Measurements from ENCODE around the gene MBP.

- TF ChIP-seq CTBP1 (IDR thresholded peaks at IDR 0.05; ENCODE audit: borderline replicate concordance) (no peak), ELF4 (IDR thresholded peaks at IDR 0.05) (no peak), SUZ12 (IDR thresholded peaks at IDR 0.05) (no peak), FOXM1 (IDR thresholded peaks at IDR 0.05; ENCODE audit: borderline replicate concordance) (no peak), LEF1 (IDR thresholded peaks at IDR 0.05; ENCODE audit: borderline replicate concordance) (no peak), SP1 (IDR thresholded peaks at IDR 0.05) (no peak), PKNOX1 (IDR thresholded peaks at IDR 0.05) (no peak), NFRKB (IDR thresholded peaks at IDR 0.05) (no peak), ARNT (IDR thresholded peaks at IDR 0.05) (no peak), FOXK2 (IDR thresholded peaks at IDR 0.05) (no peak), TARDBP (IDR thresholded peaks at IDR 0.05) (no peak), L3MBTL2 (conservative IDR thresholded peaks at IDR 0.05) (no peak), HDGF (IDR thresholded peaks at IDR 0.05; ENCODE audit: borderline replicate concordance) (no peak), FOXA1 (IDR thresholded peaks at IDR 0.05) (no peak)
Measured at GRCh38 chr18:77167251-77167650, 34.7 kb upstream of the MBP start.
